Large intestine (tissue), 3 donors: Measurements from ENCODE around the gene HAAO. TPM values are rescaled to one million over a fixed set of nuclear protein-coding genes. Genes with fewer than 3 reads are reported as not detected.
"Not testable (repeated sequence)": the region's sequence is repeated elsewhere in the genome, so short reads cannot be mapped to it uniquely, and the experiment has no call there.

Experiments
- DNase-seq, 2 donors: peaks; one replicate each; pipeline versions ENCODE4 v3.0.0 to v3.0.0-alpha.2; 2013
- H3K27ac ChIP-seq: one replicate; pipeline ENCODE4 v1.5.1; 2013; ENCODE audit warnings: low read length
- H3K27me3 ChIP-seq: 2 replicates; pipeline ENCODE4 v1.6.1; 2013; ENCODE audit warnings: low read length; ENCODE audit not compliant: control insufficient read depth, insufficient read depth
- H3K36me3 ChIP-seq: 2 replicates; pipeline ENCODE4 v1.6.1; 2013; ENCODE audit warnings: low read length; ENCODE audit not compliant: control insufficient read depth, insufficient read depth
- H3K4me1 ChIP-seq: one replicate; pipeline ENCODE4 v1.6.1; 2013; ENCODE audit warnings: low read length; ENCODE audit not compliant: control insufficient read depth, insufficient read depth
- H3K4me3 ChIP-seq: one replicate; pipeline ENCODE4 v1.5.1; 2013; ENCODE audit warnings: low read length
- H3K9me3 ChIP-seq: one replicate; pipeline ENCODE4 v1.6.1; 2013; ENCODE audit warnings: mild to moderate bottlenecking, low read depth, low read length, moderate library complexity; ENCODE audit not compliant: control insufficient read depth
- WGBS: methylation state at CpG from one replicate; pipeline ENCODE4 v1.1.5; 2013; ENCODE audit warnings: low lambda C conversion rate; ENCODE audit not compliant: insufficient coverage; 5-methylcytosine and 5-hydroxymethylcytosine counted together
- polyA plus RNA-seq: library from polyadenylated mRNA; unstranded; fragments of 120-200 nt; gene quantifications from one replicate; pipeline ENCODE4 v1.2.1, GENCODE V29; 2013

Gene HAAO
- polyA plus RNA-seq, 1 donor: 47.9 TPM

DNA sequence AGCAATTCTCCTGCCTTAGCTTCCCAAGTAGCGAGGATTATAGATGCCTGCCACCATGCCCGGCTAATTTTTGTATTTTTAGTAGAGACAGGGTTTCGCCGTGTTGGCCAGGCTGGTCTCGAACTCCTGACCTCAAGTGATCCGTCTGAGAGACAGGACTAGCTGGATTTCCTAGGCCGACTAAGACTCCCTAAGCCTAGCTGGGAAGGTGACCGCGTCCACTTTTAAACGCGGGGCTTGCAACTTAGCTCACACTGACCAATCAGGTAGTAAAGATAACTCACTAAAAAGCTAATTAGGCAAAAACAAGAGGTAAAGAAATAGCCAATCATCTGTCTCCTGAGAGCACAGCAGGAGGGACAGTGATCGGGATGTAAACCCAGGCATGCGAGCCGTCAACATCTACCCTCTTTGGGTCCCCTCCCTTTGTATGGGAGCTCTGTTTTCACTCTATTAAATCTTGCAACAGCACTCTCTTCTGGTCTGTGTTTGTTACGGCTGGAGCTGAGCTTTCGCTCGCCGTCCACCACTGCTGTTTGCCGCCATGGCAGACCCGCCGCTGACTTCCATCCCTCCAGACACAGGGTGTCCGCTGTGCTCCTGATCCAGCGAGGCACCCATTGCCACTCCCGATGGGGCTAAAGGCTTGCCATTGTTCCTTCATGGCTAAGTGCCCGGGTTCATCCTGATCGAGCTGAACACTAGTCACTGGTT is 39.3 kb upstream of the HAAO start:
- not testable (repeated sequence) for H3K4me1 ChIP-seq, H3K4me3 ChIP-seq, DNase-seq, H3K9me3 ChIP-seq, H3K27ac ChIP-seq, H3K27me3 ChIP-seq, H3K36me3 ChIP-seq
- no CpG with 5 or more reads among the region's 26 CpGs for WGBS

GRCh38 chr2:42830922-42831574 is 38.7 kb upstream of the HAAO start:
- WGBS: 100% methylated on average over 1 of the region's 6 CpGs
- Histone ChIP-seq H3K27me3 (no peaks in the 10 kb centered on the region), H3K4me1 (peaks cover 4% of the 10 kb centered on the region), H3K36me3 (no peaks in the 10 kb centered on the region), H3K27ac (no peak overlapping the region), H3K9me3 (no peaks in the 10 kb centered on the region), H3K4me3 (no peak overlapping the region)
- no peak for DNase-seq

DNA sequence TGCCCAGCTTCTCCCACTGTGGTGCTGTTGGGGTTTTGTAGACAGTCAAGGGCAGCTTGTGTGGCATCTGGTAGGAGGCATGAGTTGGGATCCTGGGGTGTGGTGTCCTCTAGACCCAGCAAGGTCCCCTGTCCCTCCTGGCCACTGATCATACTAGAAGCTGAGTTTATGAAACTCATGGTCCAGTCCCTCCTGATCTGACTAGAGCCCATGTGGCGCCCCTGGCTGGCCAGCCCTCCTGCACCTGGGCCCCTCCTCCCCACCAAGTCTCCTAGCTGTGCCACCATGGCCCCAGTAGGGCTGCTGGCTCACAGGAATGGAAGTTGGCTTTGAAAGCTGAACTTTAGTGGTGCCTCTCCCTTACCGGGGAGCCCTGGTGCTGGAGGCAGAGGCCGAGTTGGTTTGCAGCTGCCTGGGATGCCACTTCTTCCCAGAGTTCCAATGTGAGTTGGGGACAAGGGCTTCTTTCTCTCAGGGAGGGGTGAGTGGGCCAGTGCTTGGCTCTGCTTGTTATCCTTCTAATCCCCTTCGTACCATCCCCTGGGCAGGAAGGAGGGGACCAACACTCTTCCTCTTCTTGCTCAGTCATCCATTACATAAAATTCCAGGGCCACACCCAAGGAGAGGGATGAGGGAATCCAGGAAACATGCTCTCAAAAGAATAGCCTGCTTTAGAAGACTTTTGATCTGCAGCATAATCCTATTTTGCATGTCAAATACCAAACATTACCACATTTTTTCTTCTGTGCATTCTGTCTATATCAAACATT is 37.5 kb upstream of the HAAO start:
- H3K4me1 ChIP-seq: peaks cover 4% of the 10 kb centered on the region
- no peaks in the 10 kb centered on the region for H3K9me3 ChIP-seq
- H3K36me3 ChIP-seq: no peaks in the 10 kb centered on the region
- H3K4me3 ChIP-seq: no peak overlapping the region
- no peak for DNase-seq
- no peaks in the 10 kb centered on the region for H3K27me3 ChIP-seq
- WGBS: no CpG with 5 or more reads among the region's 4 CpGs
- H3K27ac ChIP-seq: no peak overlapping the region

- H3K27ac ChIP-seq: no peak overlapping the region
- peak; percentile 57 to 61 for DNase-seq
- no peaks in the 10 kb centered on the region for H3K9me3 ChIP-seq
- H3K27me3 ChIP-seq: no peaks in the 10 kb centered on the region
- no CpG with 5 or more reads among the region's 12 CpGs for WGBS
- H3K4me1 ChIP-seq: peaks cover 4% of the 10 kb centered on the region
- H3K36me3 ChIP-seq: no peaks in the 10 kb centered on the region
- H3K4me3 ChIP-seq: no peak overlapping the region
Measured at GRCh38 chr2:42828487-42829425, 36.4 kb upstream of the HAAO start.

DNA sequence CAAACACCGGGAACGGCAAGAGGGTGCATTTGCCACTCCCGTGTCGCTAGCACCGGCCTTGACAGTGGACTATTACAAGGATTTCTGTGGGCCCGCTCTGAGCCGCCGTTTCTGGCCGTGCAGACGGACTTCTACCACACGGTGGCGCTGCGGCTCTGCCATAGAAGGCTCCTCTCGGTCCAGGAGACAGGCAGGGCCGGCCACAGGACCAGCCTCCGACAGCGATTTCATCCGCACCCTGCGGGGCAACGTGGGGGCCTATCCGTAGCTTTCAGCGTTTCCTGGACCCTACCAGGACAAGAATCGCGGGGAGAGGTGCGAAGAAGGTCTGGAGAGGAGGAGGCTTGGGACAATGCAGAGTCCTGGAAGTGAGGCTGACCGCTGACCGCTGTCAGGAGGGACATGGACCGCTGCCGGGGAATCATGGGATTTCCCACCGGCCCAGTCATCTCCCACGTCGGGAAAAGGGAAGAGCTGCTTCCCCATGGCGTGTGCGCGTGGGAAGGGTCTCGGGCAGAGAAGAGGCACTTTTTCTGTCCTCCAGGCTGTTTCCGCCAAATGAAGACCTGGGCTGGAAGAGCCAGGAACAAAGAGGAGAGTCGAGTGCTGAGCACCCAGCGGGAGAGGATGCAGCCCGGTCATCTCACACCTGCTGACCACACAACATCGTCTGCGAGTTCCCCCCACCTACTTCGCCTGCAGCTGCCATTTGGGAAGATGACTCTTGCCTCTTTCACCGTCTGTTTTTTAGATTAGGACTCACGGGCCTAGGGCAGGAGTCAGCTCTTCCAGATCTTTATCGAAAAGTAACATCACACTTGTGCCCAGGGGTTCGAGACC is 35.5 kb upstream of the HAAO start:
- no peaks in the 10 kb centered on the region for H3K9me3 ChIP-seq
- H3K4me3 ChIP-seq: peak overlapping the region; percentile 23
- H3K27ac ChIP-seq: no peak overlapping the region
- peaks cover 4% of the 10 kb centered on the region for H3K4me1 ChIP-seq
- peak; percentile 71 to 77 for DNase-seq
- no CpG with 5 or more reads among the region's 47 CpGs for WGBS
- no peaks in the 10 kb centered on the region for H3K36me3 ChIP-seq
- H3K27me3 ChIP-seq: no peaks in the 10 kb centered on the region

- WGBS: 100% methylated on average over 3 of the region's 5 CpGs
- Histone ChIP-seq H3K27me3 (no peaks in the 10 kb centered on the region), H3K27ac (no peak overlapping the region), H3K9me3 (no peaks in the 10 kb centered on the region), H3K36me3 (no peaks in the 10 kb centered on the region), H3K4me1 (peaks cover 4% of the 10 kb centered on the region), H3K4me3 (no peak overlapping the region)
- no peak for DNase-seq
Measured at GRCh38 chr2:42826231-42826630, 33.8 kb upstream of the HAAO start.

- no peak for DNase-seq
- Histone ChIP-seq H3K27ac (no peak overlapping the region), H3K9me3 (no peaks in the 10 kb centered on the region), H3K27me3 (no peaks in the 10 kb centered on the region), H3K4me3 (no peak overlapping the region), H3K4me1 (peaks cover 4% of the 10 kb centered on the region), H3K36me3 (no peaks in the 10 kb centered on the region)
- WGBS: no CpG with 5 or more reads among the region's 2 CpGs
Measured at GRCh38 chr2:42824454-42824807, 32.0 kb upstream of the HAAO start.

DNA sequence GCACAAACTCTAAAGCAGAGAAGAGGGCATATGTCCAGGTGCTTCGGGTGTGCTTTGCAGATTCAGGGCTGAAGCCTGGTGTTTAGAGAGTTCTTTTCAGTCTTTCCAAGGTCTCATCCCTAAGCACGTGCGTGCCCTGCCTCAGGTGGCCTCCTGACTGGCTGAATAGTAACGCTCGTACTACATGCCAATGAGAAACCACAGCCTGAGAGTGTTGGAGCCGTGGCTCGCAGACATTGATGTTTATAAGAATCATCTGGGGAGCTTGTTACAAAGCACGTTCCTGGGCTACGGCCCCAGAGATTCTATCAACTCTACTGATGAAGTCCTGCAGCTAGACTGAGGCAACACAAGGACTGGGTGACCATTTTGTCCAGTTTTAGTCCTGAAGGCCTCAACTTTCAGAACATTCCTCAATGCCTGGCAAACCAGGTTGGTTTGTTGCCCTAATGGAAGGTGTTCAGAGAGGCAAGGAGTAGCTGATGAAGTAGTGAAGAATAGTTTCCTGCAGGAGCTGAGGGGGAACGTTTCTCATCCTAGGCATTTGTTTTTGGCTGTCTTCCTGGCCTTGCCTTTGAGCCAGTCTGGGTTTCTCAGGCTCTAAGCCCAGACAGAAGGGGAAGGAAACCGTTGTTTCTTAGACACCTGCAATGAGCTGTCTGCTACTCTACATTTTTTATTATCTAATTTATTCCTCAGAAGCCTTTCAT is 31.5 kb upstream of the HAAO start:
- WGBS: no CpG with 5 or more reads among the region's 11 CpGs
- H3K27ac ChIP-seq: no peak overlapping the region
- H3K36me3 ChIP-seq: no peaks in the 10 kb centered on the region

DNA sequence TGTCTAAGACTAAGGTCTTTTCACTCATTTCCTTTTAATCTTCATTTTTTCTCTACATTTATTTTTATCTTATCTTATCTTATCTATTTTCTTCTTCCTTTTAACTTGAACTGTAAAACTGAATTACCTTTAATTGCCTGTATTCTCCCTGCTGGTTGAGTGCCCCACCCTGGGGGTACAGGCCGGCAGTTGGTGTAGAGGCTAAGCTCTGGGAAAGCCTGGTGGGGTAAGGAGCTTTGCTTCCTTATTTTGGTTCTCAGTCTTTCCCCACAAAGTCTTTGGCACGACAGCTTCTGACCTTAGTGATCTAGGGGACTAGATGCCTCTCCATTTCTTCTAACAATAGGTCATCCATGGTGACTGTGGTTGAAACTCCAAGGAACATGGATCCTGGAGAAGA is 26.8 kb upstream of the HAAO start:
- no CpG with 5 or more reads among the region's 2 CpGs for WGBS
- Histone ChIP-seq H3K27me3 (no peaks in the 10 kb centered on the region), H3K36me3 (no peaks in the 10 kb centered on the region), H3K4me3 (no peak overlapping the region), H3K27ac (no peak overlapping the region), H3K9me3 (no peaks in the 10 kb centered on the region), H3K4me1 (no peaks in the 10 kb centered on the region)
- no peak for DNase-seq

More for the DNA sequence above, 31.5 kb upstream of the HAAO start:
- Histone ChIP-seq H3K9me3 (no peaks in the 10 kb centered on the region), H3K27me3 (no peaks in the 10 kb centered on the region), H3K4me3 (no peak overlapping the region), H3K4me1 (peaks cover 4% of the 10 kb centered on the region)
- DNase-seq: no peak
